Astrocyte (in vitro differentiated cells and primary cell): ENCODE data around the gene XYLT1. TPM values are rescaled to one million over a fixed set of nuclear protein-coding genes. Genes with fewer than 3 reads are reported as not detected.

Experiments
- DNase-seq: peaks from one replicate; pipeline ENCODE4 v3.0.0-alpha.2; 2010; ENCODE audit warnings: low read depth
- FAIRE-seq: peaks from 2 replicates; lab custom pipeline; 2011; peaks lifted over from hg19 to GRCh38; lab: Jason Lieb, UNC
- H2AFZ ChIP-seq: 2 replicates; pipeline ENCODE4 v1.6.0; 2012; ENCODE audit warnings: low read depth, low read length, inconsistent platforms
- H3K27ac ChIP-seq: 2 replicates; pipeline ENCODE4 v1.5.1; 2011; ENCODE audit warnings: low read depth, low read length, inconsistent platforms
- H3K27me3 ChIP-seq: 2 replicates; pipeline ENCODE4 v1.6.0; 2011; ENCODE audit warnings: low read length, inconsistent platforms; ENCODE audit not compliant: insufficient read depth
- H3K36me3 ChIP-seq: 2 replicates; pipeline ENCODE4 v1.5.1; 2011; ENCODE audit warnings: low read length, inconsistent platforms; ENCODE audit not compliant: insufficient read depth
- H3K4me1 ChIP-seq: 2 replicates; pipeline ENCODE4 v1.5.1; 2011; ENCODE audit warnings: low read length, inconsistent platforms; ENCODE audit not compliant: insufficient read depth
- H3K4me2 ChIP-seq: 2 replicates; pipeline ENCODE4 v1.6.0; 2012; ENCODE audit warnings: low read length, inconsistent platforms
- H3K4me3 ChIP-seq: 2 replicates; pipeline ENCODE4 v1.5.1; 2011; ENCODE audit warnings: low read depth, mild to moderate bottlenecking, low read length, inconsistent platforms; ENCODE audit not compliant: insufficient read depth
- H3K79me2 ChIP-seq: 2 replicates; pipeline ENCODE4 v1.6.0; 2012; ENCODE audit warnings: mild to moderate bottlenecking, low read length, inconsistent platforms; ENCODE audit not compliant: insufficient read depth
- H3K9ac ChIP-seq: 2 replicates; pipeline ENCODE4 v1.6.0; 2012; ENCODE audit warnings: mild to moderate bottlenecking, low read length, inconsistent platforms
- H3K9me3 ChIP-seq: 2 replicates; pipeline ENCODE4 v1.5.1; 2012; ENCODE audit warnings: low read depth, mild to moderate bottlenecking, low read length, inconsistent platforms; ENCODE audit not compliant: insufficient read depth
- H4K20me1 ChIP-seq: 2 replicates; pipeline ENCODE4 v1.6.0; 2012; ENCODE audit warnings: low read length, inconsistent platforms; ENCODE audit not compliant: insufficient read depth
- H3K27ac Mint-ChIP-seq: one replicate; pipeline ENCODE4 v1.8.0; 2021; ENCODE audit warnings: mild to moderate bottlenecking, mixed read lengths; ENCODE audit not compliant: unreplicated experiment
- H3K27me3 Mint-ChIP-seq: one replicate; pipeline ENCODE4 v1.8.0; 2021; ENCODE audit warnings: low read depth, mixed read lengths; ENCODE audit not compliant: unreplicated experiment
- H3K36me3 Mint-ChIP-seq: one replicate; pipeline ENCODE4 v1.8.0; 2021; ENCODE audit warnings: low read depth, mixed read lengths; ENCODE audit not compliant: unreplicated experiment
- H3K4me1 Mint-ChIP-seq: one replicate; pipeline ENCODE4 v1.8.0; 2021; ENCODE audit warnings: low read depth, mixed read lengths; ENCODE audit not compliant: unreplicated experiment
- H3K4me3 Mint-ChIP-seq: one replicate; pipeline ENCODE4 v1.8.0; 2021; ENCODE audit warnings: mild to moderate bottlenecking, moderate library complexity, mixed read lengths; ENCODE audit not compliant: unreplicated experiment
- H3K9me3 Mint-ChIP-seq: one replicate; pipeline ENCODE4 v1.8.0; 2021; ENCODE audit warnings: mild to moderate bottlenecking, mixed read lengths; ENCODE audit not compliant: unreplicated experiment
- CTCF ChIP-seq: IDR thresholded peaks from 2 replicates; pipeline ENCODE4 v1.5.1; 2011; ENCODE audit warnings: low read depth, mild to moderate bottlenecking, inconsistent platforms, low read length, moderate library complexity; ENCODE audit not compliant: insufficient read depth
- EZH2 ChIP-seq: IDR thresholded peaks from 2 replicates; pipeline ENCODE4 v1.6.1; 2012; ENCODE audit warnings: mild to moderate bottlenecking, low read length, inconsistent platforms; ENCODE audit not compliant: insufficient read depth
- total RNA-seq: library from RNA; stranded (reverse); gene quantifications from 2 replicates; pipeline ENCODE4 v1.2.1, GENCODE V29; 2021

The XYLT1 gene
- total RNA-seq, 1 donor from 2014 or later: 22.9 TPM

- H3K9me3 Mint-ChIP-seq: no peaks in the 10 kb centered on the region
Observed at GRCh38 chr16:17275076-17276009, 195.4 kb downstream of the XYLT1 start.

GRCh38 chr16:17273142-17273561 lies 197.6 kb downstream of the XYLT1 start:
- FAIRE-seq: no peak
- no peak overlapping the region for H3K4me3 ChIP-seq
- no peaks in the 10 kb centered on the region for H3K9me3 Mint-ChIP-seq
- peak overlapping the region; percentile 94 for H3K27ac Mint-ChIP-seq
- peaks cover 86% of the 10 kb centered on the region for H4K20me1 ChIP-seq
- no peak overlapping the region for H3K4me3 Mint-ChIP-seq
- peaks cover 28% of the 10 kb centered on the region for H3K4me1 ChIP-seq
- H3K27ac ChIP-seq: peak overlapping the region; percentile 54
- H3K4me1 Mint-ChIP-seq: peaks cover 34% of the 10 kb centered on the region
- H3K27me3 Mint-ChIP-seq: no peaks in the 10 kb centered on the region
- H3K79me2 ChIP-seq: peaks cover 52% of the 10 kb centered on the region
- peak overlapping the region; percentile 72 for H3K4me2 ChIP-seq
- TF ChIP-seq CTCF: no peak
- no peak for TF ChIP-seq EZH2
- no peaks in the 10 kb centered on the region for H3K9me3 ChIP-seq
- no peaks in the 10 kb centered on the region for H3K36me3 Mint-ChIP-seq
- H2AFZ ChIP-seq: no peak overlapping the region
- H3K36me3 ChIP-seq: no peaks in the 10 kb centered on the region
- peak; percentile 95 for DNase-seq
- H3K9ac ChIP-seq: no peak overlapping the region
- H3K27me3 ChIP-seq: no peaks in the 10 kb centered on the region

More at GRCh38 chr16:17275076-17276009, 195.4 kb downstream of the XYLT1 start:
- Histone ChIP-seq H3K27me3 (no peaks in the 10 kb centered on the region), H3K4me1 (peaks cover 25% of the 10 kb centered on the region), H3K4me2 (no peak overlapping the region), H3K36me3 (no peaks in the 10 kb centered on the region), H2AFZ (no peak overlapping the region), H4K20me1 (peaks cover 92% of the 10 kb centered on the region), H3K9me3 (no peaks in the 10 kb centered on the region), H3K79me2 (peaks cover 50% of the 10 kb centered on the region), H3K9ac (no peak overlapping the region), H3K4me3 (no peak overlapping the region), H3K27ac (no peak overlapping the region)
- peak overlapping the region; percentile 76 for H3K27ac Mint-ChIP-seq
- no peak for TF ChIP-seq EZH2
- no peak for TF ChIP-seq CTCF
- no peak for FAIRE-seq
- H3K4me3 Mint-ChIP-seq: no peak overlapping the region
- H3K36me3 Mint-ChIP-seq: no peaks in the 10 kb centered on the region
- peak; percentile 48 for DNase-seq
- H3K4me1 Mint-ChIP-seq: peaks cover 34% of the 10 kb centered on the region
- H3K27me3 Mint-ChIP-seq: no peaks in the 10 kb centered on the region

GRCh38 chr16:17272716-17273115 lies 198.0 kb downstream of the XYLT1 start:
- peak overlapping the region; percentile 54 for H3K27ac ChIP-seq
- H4K20me1 ChIP-seq: peaks cover 85% of the 10 kb centered on the region

More at GRCh38 chr16:17272716-17273115, 198.0 kb downstream of the XYLT1 start:
- Histone ChIP-seq H3K9me3 (no peaks in the 10 kb centered on the region), H3K4me2 (peak overlapping the region; percentile 72), H3K36me3 (no peaks in the 10 kb centered on the region), H3K27me3 (no peaks in the 10 kb centered on the region), H3K4me3 (no peak overlapping the region), H2AFZ (no peak overlapping the region), H3K4me1 (peaks cover 28% of the 10 kb centered on the region), H3K79me2 (peaks cover 52% of the 10 kb centered on the region), H3K9ac (peak overlapping the region; percentile 54)
- H3K4me3 Mint-ChIP-seq: peak overlapping the region; percentile 37
- FAIRE-seq (no peak), DNase-seq (no peak)
- H3K36me3 Mint-ChIP-seq: no peaks in the 10 kb centered on the region
- no peaks in the 10 kb centered on the region for H3K9me3 Mint-ChIP-seq
- no peak for TF ChIP-seq CTCF
- no peak for TF ChIP-seq EZH2
- no peaks in the 10 kb centered on the region for H3K27me3 Mint-ChIP-seq
- peak overlapping the region; percentile 94 for H3K27ac Mint-ChIP-seq
- peaks cover 34% of the 10 kb centered on the region for H3K4me1 Mint-ChIP-seq
